GM23338 (cell line): ENCODE results near the gene CELSR1. TPM values are rescaled to one million over a fixed set of nuclear protein-coding genes. Genes with fewer than 3 reads are reported as not detected.

Experiments
- ATAC-seq: fragments of 200-7000 bp; cut with Tn5 transposase; 3 replicates; pipeline ENCODE4 v1.9.1; 2020
- DNase-seq: peaks from one replicate; pipeline ENCODE4 v3.0.0-alpha.2; 2015; ENCODE audit warnings: low spot score
- H2AFZ ChIP-seq: fragments of 200-600 bp; sonication (generic); 2 replicates; pipeline ENCODE4 v1.8.0; 2016; ENCODE audit warnings: antibody characterized with exemption, mild to moderate bottlenecking, moderate library complexity
- H3F3A ChIP-seq: fragments of 200-600 bp; sonication (generic); replicated peaks from 2 replicates; pipeline ENCODE4 v1.8.0; 2017; ENCODE audit warnings: antibody characterized with exemption, mixed run types, low read depth
- H3K27ac ChIP-seq: fragments of 200-600 bp; sonication (generic); 2 replicates; pipeline ENCODE4 v1.6.1; 2016; ENCODE audit warnings: low read depth
- H3K27me3 ChIP-seq: fragments of 200-600 bp; sonication (generic); 2 replicates; pipeline ENCODE4 v1.8.0; 2016; ENCODE audit warnings: mild to moderate bottlenecking, mixed run types, moderate library complexity; ENCODE audit not compliant: insufficient read depth
- H3K36me3 ChIP-seq: fragments of 200-600 bp; sonication (generic); 2 replicates; pipeline ENCODE4 v1.8.0; 2016; ENCODE audit warnings: mild to moderate bottlenecking; ENCODE audit not compliant: insufficient read depth
- H3K4me1 ChIP-seq: fragments of 200-600 bp; sonication (generic); 2 replicates; pipeline ENCODE4 v1.8.0; 2016; ENCODE audit warnings: mild to moderate bottlenecking, moderate library complexity; ENCODE audit not compliant: insufficient read depth
- H3K4me2 ChIP-seq: fragments of 200-600 bp; sonication (generic); 2 replicates; pipeline ENCODE4 v1.7.1; 2017; ENCODE audit warnings: mixed run types
- H3K4me3 ChIP-seq: fragments of 200-600 bp; sonication (generic); 2 replicates; pipeline ENCODE4 v1.6.1; 2016; ENCODE audit warnings: mixed run types
- H3K79me2 ChIP-seq: fragments of 200-600 bp; sonication (generic); replicated peaks from 2 replicates; pipeline ENCODE4 v1.8.0; 2017; ENCODE audit warnings: mild to moderate bottlenecking; ENCODE audit not compliant: insufficient read depth
- H3K9me2 ChIP-seq: fragments of 200-600 bp; sonication (generic); 2 replicates; pipeline ENCODE4 v1.8.0; 2017; ENCODE audit not compliant: insufficient read depth
- H4K20me1 ChIP-seq: fragments of 200-600 bp; sonication (generic); replicated peaks from 2 replicates; pipeline ENCODE4 v1.8.0; 2017; ENCODE audit warnings: mild to moderate bottlenecking; ENCODE audit not compliant: insufficient read depth
- H3K27ac Mint-ChIP-seq: 2 replicates; pipeline ENCODE4 v1.8.0; 2020; ENCODE audit warnings: inconsistent platforms, mild to moderate bottlenecking, moderate library complexity, mixed read lengths
- H3K27me3 Mint-ChIP-seq: 3 replicates; pipeline ENCODE4 v1.8.0; 2022; ENCODE audit warnings: low read depth, mild to moderate bottlenecking, moderate library complexity, mixed read lengths, inconsistent platforms; ENCODE audit not compliant: insufficient read depth, poor library complexity
- H3K36me3 Mint-ChIP-seq: 3 replicates; pipeline ENCODE4 v1.8.0; 2021; ENCODE audit warnings: low read depth, mild to moderate bottlenecking, inconsistent platforms, moderate library complexity, mixed read lengths
- H3K4me1 Mint-ChIP-seq: 3 replicates; pipeline ENCODE4 v1.8.0; 2020; ENCODE audit warnings: mild to moderate bottlenecking, inconsistent platforms, mixed read lengths
- H3K4me3 Mint-ChIP-seq: 3 replicates; pipeline ENCODE4 v1.8.0; 2021; ENCODE audit warnings: moderate library complexity, mild to moderate bottlenecking, inconsistent platforms, mixed read lengths
- H3K9me3 Mint-ChIP-seq: 3 replicates; pipeline ENCODE4 v1.8.0; 2020; ENCODE audit warnings: moderate library complexity, mild to moderate bottlenecking, inconsistent platforms, mixed read lengths
- CREB1 ChIP-seq: fragments of 250-450 bp; sonication (Bioruptor Pico); IDR thresholded peaks from 2 replicates; pipeline ENCODE4 v1.5.0; 2020; ENCODE audit warnings: low read depth, mild to moderate bottlenecking, moderate library complexity
- ETS1 ChIP-seq: IDR thresholded peaks from 2 replicates; pipeline ENCODE4 v1.6.1; 2016; ENCODE audit warnings: antibody characterized with exemption
- EZH2 ChIP-seq: fragments of 200-600 bp; sonication (generic); IDR thresholded peaks from one replicate; pipeline ENCODE4 v1.8.0; 2017; ENCODE audit warnings: antibody characterized with exemption, mild to moderate bottlenecking, low read depth; ENCODE audit not compliant: unreplicated experiment
- EZH2phosphoT487 ChIP-seq: fragments of 200-600 bp; sonication (generic); IDR thresholded peaks from one replicate; pipeline ENCODE4 v1.8.1; 2018; ENCODE audit warnings: antibody characterized with exemption; ENCODE audit not compliant: unreplicated experiment
- JUNB ChIP-seq: IDR thresholded peaks from one replicate; pipeline ENCODE4 v1.6.1; 2016; ENCODE audit warnings: antibody characterized with exemption; ENCODE audit not compliant: unreplicated experiment
- NANOG ChIP-seq: IDR thresholded peaks from 2 replicates; pipeline ENCODE4 v1.6.1; 2016; ENCODE audit warnings: antibody characterized with exemption, borderline replicate concordance
- POLR2AphosphoS5 ChIP-seq: IDR thresholded peaks from 2 replicates; pipeline ENCODE4 v1.6.1; 2016; ENCODE audit warnings: antibody characterized with exemption, low read depth
- STAT1 ChIP-seq: IDR thresholded peaks from one replicate; pipeline ENCODE4 v1.6.1; 2016; ENCODE audit warnings: antibody characterized with exemption; ENCODE audit not compliant: unreplicated experiment
- ZNF114 ChIP-seq: fragments of 250-450 bp; sonication (Bioruptor Pico); IDR thresholded peaks from 2 replicates; pipeline ENCODE4 v1.5.0; 2020; ENCODE audit warnings: mild to moderate bottlenecking, moderate library complexity
- ZNF331 ChIP-seq: fragments of 250-450 bp; sonication (Bioruptor Pico); IDR thresholded peaks from 2 replicates; pipeline ENCODE4 v1.5.0; 2020; ENCODE audit warnings: low read depth, mild to moderate bottlenecking, moderate library complexity
- polyA plus RNA-seq: library from polyadenylated mRNA; unstranded; fragments of >200 nt; fragmentation: Nextera tagmentation; extraction: Ambion mirVana; gene quantifications from 2 replicates; pipeline ENCODE4 v1.2.1, GENCODE V29; 2016
- total RNA-seq: library from RNA; depleted of rRNA; stranded (reverse); fragments of >200 nt; shearing (Covaris generic); gene quantifications from 2 replicates; pipeline ENCODE4 v1.2.3, GENCODE V29; 2014
- TF ChIP-seq, protein P1 (sequence below): IDR thresholded peaks from one replicate; pipeline ENCODE4 v1.6.1; 2018; ENCODE audit warnings: antibody characterized with exemption; ENCODE audit not compliant: unreplicated experiment

CELSR1 gene
- total and polyA plus RNA-seq, 2 experiments from 2014 or later: 4.8 to 20.4 TPM

- H3F3A ChIP-seq: no peaks in the 10 kb centered on the region
- TF ChIP-seq EZH2phosphoT487: no peak
- no peak for TF ChIP-seq POLR2AphosphoS5
- TF ChIP-seq NANOG: no peak
- no peak for TF ChIP-seq STAT1
- TF ChIP-seq, protein P1, sequence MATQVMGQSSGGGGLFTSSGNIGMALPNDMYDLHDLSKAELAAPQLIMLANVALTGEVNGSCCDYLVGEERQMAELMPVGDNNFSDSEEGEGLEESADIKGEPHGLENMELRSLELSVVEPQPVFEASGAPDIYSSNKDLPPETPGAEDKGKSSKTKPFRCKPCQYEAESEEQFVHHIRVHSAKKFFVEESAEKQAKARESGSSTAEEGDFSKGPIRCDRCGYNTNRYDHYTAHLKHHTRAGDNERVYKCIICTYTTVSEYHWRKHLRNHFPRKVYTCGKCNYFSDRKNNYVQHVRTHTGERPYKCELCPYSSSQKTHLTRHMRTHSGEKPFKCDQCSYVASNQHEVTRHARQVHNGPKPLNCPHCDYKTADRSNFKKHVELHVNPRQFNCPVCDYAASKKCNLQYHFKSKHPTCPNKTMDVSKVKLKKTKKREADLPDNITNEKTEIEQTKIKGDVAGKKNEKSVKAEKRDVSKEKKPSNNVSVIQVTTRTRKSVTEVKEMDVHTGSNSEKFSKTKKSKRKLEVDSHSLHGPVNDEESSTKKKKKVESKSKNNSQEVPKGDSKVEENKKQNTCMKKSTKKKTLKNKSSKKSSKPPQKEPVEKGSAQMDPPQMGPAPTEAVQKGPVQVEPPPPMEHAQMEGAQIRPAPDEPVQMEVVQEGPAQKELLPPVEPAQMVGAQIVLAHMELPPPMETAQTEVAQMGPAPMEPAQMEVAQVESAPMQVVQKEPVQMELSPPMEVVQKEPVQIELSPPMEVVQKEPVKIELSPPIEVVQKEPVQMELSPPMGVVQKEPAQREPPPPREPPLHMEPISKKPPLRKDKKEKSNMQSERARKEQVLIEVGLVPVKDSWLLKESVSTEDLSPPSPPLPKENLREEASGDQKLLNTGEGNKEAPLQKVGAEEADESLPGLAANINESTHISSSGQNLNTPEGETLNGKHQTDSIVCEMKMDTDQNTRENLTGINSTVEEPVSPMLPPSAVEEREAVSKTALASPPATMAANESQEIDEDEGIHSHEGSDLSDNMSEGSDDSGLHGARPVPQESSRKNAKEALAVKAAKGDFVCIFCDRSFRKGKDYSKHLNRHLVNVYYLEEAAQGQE: no peak
- no peak for TF ChIP-seq JUNB
- no peak for TF ChIP-seq CREB1
- TF ChIP-seq ETS1: no peak
- no peak for TF ChIP-seq EZH2
- no peaks in the 10 kb centered on the region for H3K9me2 ChIP-seq
- H3K79me2 ChIP-seq: no peaks in the 10 kb centered on the region
- no peak overlapping the region for H3K4me2 ChIP-seq
- no peaks in the 10 kb centered on the region for H4K20me1 ChIP-seq
- peaks cover 13% of the 10 kb centered on the region for H3K27me3 Mint-ChIP-seq
- H3K36me3 ChIP-seq: no peaks in the 10 kb centered on the region
- no peak overlapping the region for H3K4me3 Mint-ChIP-seq
- ATAC-seq (no peak), DNase-seq (no peak)
- H3K27me3 ChIP-seq: no peaks in the 10 kb centered on the region
- H3K27ac Mint-ChIP-seq: no peak overlapping the region
- H3K4me1 ChIP-seq: no peaks in the 10 kb centered on the region
- peaks cover 14% of the 10 kb centered on the region for H3K4me1 Mint-ChIP-seq
- H3K9me3 Mint-ChIP-seq: no peaks in the 10 kb centered on the region
- no peak overlapping the region for H3K4me3 ChIP-seq
- H3K36me3 Mint-ChIP-seq: no peaks in the 10 kb centered on the region
- no peak overlapping the region for H2AFZ ChIP-seq
- no peak overlapping the region for H3K27ac ChIP-seq
These were observed 16.5 kb downstream of the CELSR1 start for GRCh38 chr22:46520880-46521279.

DNA sequence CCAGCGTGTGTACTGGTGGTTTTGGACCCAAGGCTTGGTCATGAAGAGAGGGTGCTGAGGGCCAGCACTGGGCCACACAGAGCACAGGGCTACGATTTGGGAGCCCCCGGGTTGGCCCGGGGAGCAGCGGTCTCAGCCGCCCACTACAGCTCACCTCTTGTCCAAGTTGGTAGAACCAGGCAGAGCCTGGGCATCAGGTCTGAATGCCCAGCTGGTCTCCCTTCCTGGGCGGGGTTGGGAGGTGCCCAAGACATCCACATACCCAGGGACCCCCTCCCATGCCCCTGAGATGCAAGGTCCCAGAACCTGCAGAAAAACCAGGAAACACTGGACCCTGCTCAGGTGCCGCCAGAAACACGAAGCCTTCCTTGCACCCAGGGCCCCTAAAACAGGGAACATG is 18.0 kb downstream of the CELSR1 start:
- Histone ChIP-seq H3K4me2 (no peak overlapping the region), H3K27ac (no peak overlapping the region), H3K27me3 (no peaks in the 10 kb centered on the region), H3K36me3 (no peaks in the 10 kb centered on the region), H3F3A (no peaks in the 10 kb centered on the region), H4K20me1 (no peaks in the 10 kb centered on the region), H3K4me3 (no peak overlapping the region), H3K79me2 (no peaks in the 10 kb centered on the region), H2AFZ (no peak overlapping the region), H3K9me2 (no peaks in the 10 kb centered on the region), H3K4me1 (no peaks in the 10 kb centered on the region)
- DNase-seq (no peak), ATAC-seq (no peak)
- no peak overlapping the region for H3K27ac Mint-ChIP-seq
- peaks cover 28% of the 10 kb centered on the region for H3K4me1 Mint-ChIP-seq
- H3K4me3 Mint-ChIP-seq: no peak overlapping the region
- H3K36me3 Mint-ChIP-seq: no peaks in the 10 kb centered on the region
- no peaks in the 10 kb centered on the region for H3K9me3 Mint-ChIP-seq
- H3K27me3 Mint-ChIP-seq: peaks cover 13% of the 10 kb centered on the region
- TF ChIP-seq EZH2phosphoT487 (no peak), CREB1 (no peak), STAT1 (no peak), JUNB (no peak), POLR2AphosphoS5 (no peak), ZNF114 (CRISPR knock-in tag) (no peak), ETS1 (no peak), ZNF331 (CRISPR knock-in tag) (no peak), NANOG (no peak), EZH2 (no peak)
- TF ChIP-seq, protein P1: no peak
